ENCODE results near the gene PGGHG.
"Not testable (repeated sequence)": the region's sequence is repeated elsewhere in the genome, so short reads cannot be mapped to it uniquely, and the experiment has no call there.

Gene PGGHG

GRCh38 chr11:329886-330253 lies 40.9 kb downstream of the PGGHG start:
- no peak overlapping the region for H3K4me3 ChIP-seq (ENCODE audit: low read depth, low read length)
- POLR2A ChIA-PET, result no interaction called here
- DNase-seq (ENCODE audit: low read depth, low spot score), result no peak
- CTCF ChIA-PET, result interaction anchor here (0.7 to 1.8 kb wide), 3 partner anchors 10 to 19 kb away, joined by 3 to 6 read pairs (median 4); no protein-coding TSS in a partner anchor
- TF ChIP-seq CTCF (IDR thresholded peaks at IDR 0.05; ENCODE audit: insufficient read depth, low read length, missing control alignments), result no peak

GRCh38 chr11:330307-330693 lies 41.4 kb downstream of the PGGHG start:
- CTCF ChIA-PET, result interaction anchor here (1.6 to 1.8 kb wide), 2 partner anchors 9 to 11 kb away, joined by 4 to 6 read pairs; no protein-coding TSS in a partner anchor
- DNase-seq (ENCODE audit: low read depth, low spot score), result no peak
- H3K4me3 ChIP-seq (ENCODE audit: low read depth, low read length), result no peak overlapping the region
- TF ChIP-seq CTCF (IDR thresholded peaks at IDR 0.05; ENCODE audit: insufficient read depth, low read length, missing control alignments), result no peak
- POLR2A ChIA-PET, result no interaction called here

GRCh38 chr11:330694-331357 lies 41.9 kb downstream of the PGGHG start:
- no peak for DNase-seq (ENCODE audit: low read depth, low spot score)
- POLR2A ChIA-PET, result no interaction called here
- no peak for TF ChIP-seq CTCF (IDR thresholded peaks at IDR 0.05; ENCODE audit: insufficient read depth, low read length, missing control alignments)
- H3K4me3 ChIP-seq (ENCODE audit: low read depth, low read length), result no peak overlapping the region
- CTCF ChIA-PET, result no interaction called here

GRCh38 chr11:331358-332060 lies 42.6 kb downstream of the PGGHG start:
- ChIA-PET POLR2A (no interaction called here), CTCF (no interaction called here)
- DNase-seq (ENCODE audit: low read depth, low spot score), result no peak
- H3K4me3 ChIP-seq (ENCODE audit: low read depth, low read length), result no peak overlapping the region
- no peak for TF ChIP-seq CTCF (IDR thresholded peaks at IDR 0.05; ENCODE audit: insufficient read depth, low read length, missing control alignments)

GRCh38 chr11:332651-333480 lies 43.9 kb downstream of the PGGHG start:
- no peak overlapping the region for H3K4me3 ChIP-seq (ENCODE audit: low read depth, low read length)
- TF ChIP-seq CTCF (IDR thresholded peaks at IDR 0.05; ENCODE audit: insufficient read depth, low read length, missing control alignments), result no peak
- DNase-seq (ENCODE audit: low read depth, low spot score), result no peak
- ChIA-PET POLR2A (interaction anchor here (0.9 kb wide), 1 partner anchor 23 kb away, joined by 3 read pairs; no protein-coding TSS in a partner anchor), CTCF (no interaction called here)

- H3K4me3 ChIP-seq (ENCODE audit: low read depth, low read length); POLR2A ChIA-PET; DNase-seq (ENCODE audit: low read depth, low spot score); CTCF ChIA-PET: not testable (repeated sequence)
Observed at GRCh38 chr11:333616-334263, 44.8 kb downstream of the PGGHG start.
